ENCODE results near the gene TBC1D1.

The TBC1D1 gene

DNA sequence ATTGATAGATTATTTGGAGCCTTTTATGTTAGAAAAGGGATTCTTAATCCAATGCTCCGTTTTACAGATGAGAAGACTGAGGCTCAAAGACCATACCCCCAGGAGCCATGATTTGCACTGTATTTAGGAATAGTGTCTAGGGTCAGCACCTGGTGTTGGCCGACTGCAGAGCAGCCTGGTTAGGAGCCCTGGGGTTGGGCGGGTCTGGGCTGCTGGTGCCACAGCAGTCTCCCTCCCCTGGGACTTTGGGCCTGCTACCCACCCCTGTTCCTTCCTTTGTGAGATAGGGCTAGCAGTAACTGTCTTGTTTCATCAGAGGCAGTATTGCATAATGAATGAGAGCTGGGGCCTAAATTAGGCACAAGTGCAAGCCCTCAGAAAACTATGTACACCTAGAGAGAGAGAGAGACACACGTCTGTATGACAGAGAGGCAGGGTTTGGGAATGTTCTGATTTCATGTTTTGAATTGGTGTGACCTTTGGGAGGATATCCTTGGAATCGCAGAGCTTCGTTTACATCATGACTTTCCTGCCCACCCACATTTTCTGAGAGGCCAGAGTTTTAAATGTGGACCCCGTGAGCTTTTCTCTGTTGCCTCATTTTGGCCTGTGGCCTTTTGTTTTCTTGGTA is 181.0 kb downstream of the TBC1D1 start:
- TF ChIP-seq CTCF (IDR thresholded peaks at IDR 0.05; ENCODE audit: borderline replicate concordance, insufficient read depth, low read depth, low read length), result no peak
- no peak overlapping the region for H3K4me3 ChIP-seq (ENCODE audit: low read depth, low read length)

- no peak overlapping the region for H3K4me3 ChIP-seq (ENCODE audit: low read depth, low read length)
- no peak for TF ChIP-seq CTCF (IDR thresholded peaks at IDR 0.05; ENCODE audit: borderline replicate concordance, insufficient read depth, low read depth, low read length)
Measured at GRCh38 chr4:38072578-38072977, 181.7 kb downstream of the TBC1D1 start.

- TF ChIP-seq CTCF (IDR thresholded peaks at IDR 0.05; ENCODE audit: borderline replicate concordance, insufficient read depth, low read depth, low read length), result no peak
- no peak overlapping the region for H3K4me3 ChIP-seq (ENCODE audit: low read depth, low read length)
Measured at GRCh38 chr4:38073596-38074234, 182.8 kb downstream of the TBC1D1 start.

- TF ChIP-seq CTCF (IDR thresholded peaks at IDR 0.05; ENCODE audit: borderline replicate concordance, insufficient read depth, low read depth, low read length), result no peak
- H3K4me3 ChIP-seq (ENCODE audit: low read depth, low read length), result no peak overlapping the region
Measured at GRCh38 chr4:38075370-38076152, 184.7 kb downstream of the TBC1D1 start.

GRCh38 chr4:38076153-38076669 is 185.3 kb downstream of the TBC1D1 start:
- H3K4me3 ChIP-seq (ENCODE audit: low read depth, low read length), result no peak overlapping the region
- TF ChIP-seq CTCF (IDR thresholded peaks at IDR 0.05; ENCODE audit: borderline replicate concordance, insufficient read depth, low read depth, low read length), result no peak

GRCh38 chr4:38077791-38078489 is 187.1 kb downstream of the TBC1D1 start:
- H3K4me3 ChIP-seq (ENCODE audit: low read depth, low read length), result no peak overlapping the region
- no peak for TF ChIP-seq CTCF (IDR thresholded peaks at IDR 0.05; ENCODE audit: borderline replicate concordance, insufficient read depth, low read depth, low read length)

Data from GM12875 (cell line).